ENCODE measurements around the gene IFITM2. TPM values are rescaled to one million over a fixed set of nuclear protein-coding genes. Genes with fewer than 3 reads are reported as not detected.

The IFITM2 gene
- total and polyA plus RNA-seq, 2 of the 13 experiments (the other 11 are each of a cell fraction or from before 2014, with no cell fraction given) = 13.8 to 267 TPM

DNA sequence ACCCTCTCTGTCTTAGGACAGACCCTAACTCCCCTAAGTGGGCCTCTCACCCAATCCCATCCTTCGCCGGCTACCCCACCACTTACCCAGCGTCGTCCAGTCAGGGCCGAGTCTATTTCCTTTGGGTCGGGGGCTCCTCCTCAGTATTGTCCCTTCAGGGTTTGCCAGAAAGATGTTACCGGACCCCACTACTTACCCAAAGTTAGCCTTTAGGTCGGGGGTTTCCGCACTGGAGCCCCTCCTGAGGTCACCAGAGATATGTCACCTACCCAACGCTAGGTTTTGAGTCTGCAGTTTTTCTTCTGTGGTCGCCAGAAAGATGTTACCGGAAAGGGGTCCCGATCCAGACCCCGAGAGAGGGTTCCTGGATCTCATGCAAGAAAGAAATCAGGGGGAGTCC, 43.8 kb downstream of the IFITM2 start (continued):
- TF ChIP-seq, protein P1, sequence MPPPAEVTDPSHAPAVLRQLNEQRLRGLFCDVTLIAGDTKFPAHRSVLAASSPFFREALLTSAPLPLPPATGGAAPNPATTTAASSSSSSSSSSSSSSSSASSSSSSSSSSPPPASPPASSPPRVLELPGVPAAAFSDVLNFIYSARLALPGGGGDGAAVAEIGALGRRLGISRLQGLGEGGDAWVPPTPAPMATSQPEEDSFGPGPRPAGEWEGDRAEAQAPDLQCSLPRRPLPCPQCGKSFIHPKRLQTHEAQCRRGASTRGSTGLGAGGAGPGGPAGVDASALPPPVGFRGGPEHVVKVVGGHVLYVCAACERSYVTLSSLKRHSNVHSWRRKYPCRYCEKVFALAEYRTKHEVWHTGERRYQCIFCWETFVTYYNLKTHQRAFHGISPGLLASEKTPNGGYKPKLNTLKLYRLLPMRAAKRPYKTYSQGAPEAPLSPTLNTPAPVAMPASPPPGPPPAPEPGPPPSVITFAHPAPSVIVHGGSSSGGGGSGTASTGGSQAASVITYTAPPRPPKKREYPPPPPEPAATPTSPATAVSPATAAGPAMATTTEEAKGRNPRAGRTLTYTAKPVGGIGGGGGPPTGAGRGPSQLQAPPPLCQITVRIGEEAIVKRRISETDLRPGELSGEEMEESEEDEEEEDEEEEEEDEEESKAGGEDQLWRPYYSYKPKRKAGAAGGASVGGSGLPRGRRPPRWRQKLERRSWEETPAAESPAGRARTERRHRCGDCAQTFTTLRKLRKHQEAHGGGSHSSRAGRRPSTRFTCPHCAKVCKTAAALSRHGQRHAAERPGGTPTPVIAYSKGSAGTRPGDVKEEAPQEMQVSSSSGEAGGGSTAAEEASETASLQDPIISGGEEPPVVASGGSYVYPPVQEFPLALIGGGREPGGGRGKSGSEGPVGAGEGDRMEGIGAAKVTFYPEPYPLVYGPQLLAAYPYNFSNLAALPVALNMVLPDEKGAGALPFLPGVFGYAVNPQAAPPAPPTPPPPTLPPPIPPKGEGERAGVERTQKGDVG (CRISPR knock-in tag; IDR thresholded peaks at IDR 0.05; ENCODE audit: borderline replicate concordance) = no peak
- TF ChIP-seq, protein P2, sequence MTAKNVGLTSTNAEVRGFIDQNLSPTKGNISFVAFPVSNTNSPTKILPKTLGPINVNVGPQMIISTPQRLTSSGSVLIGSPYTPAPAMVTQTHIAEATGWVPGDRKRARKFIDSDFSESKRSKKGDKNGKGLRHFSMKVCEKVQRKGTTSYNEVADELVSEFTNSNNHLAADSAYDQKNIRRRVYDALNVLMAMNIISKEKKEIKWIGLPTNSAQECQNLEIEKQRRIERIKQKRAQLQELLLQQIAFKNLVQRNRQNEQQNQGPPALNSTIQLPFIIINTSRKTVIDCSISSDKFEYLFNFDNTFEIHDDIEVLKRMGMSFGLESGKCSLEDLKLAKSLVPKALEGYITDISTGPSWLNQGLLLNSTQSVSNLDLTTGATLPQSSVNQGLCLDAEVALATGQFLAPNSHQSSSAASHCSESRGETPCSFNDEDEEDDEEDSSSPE (CRISPR knock-in tag; IDR thresholded peaks at IDR 0.05) = no peak
- TF ChIP-seq YEATS2 (CRISPR knock-in tag; IDR thresholded peaks at IDR 0.05; ENCODE audit: borderline replicate concordance) = no peak
- TF ChIP-seq POLR2A (IDR thresholded peaks at IDR 0.05; ENCODE audit: insufficient read depth in 1 of 2, low read depth in 2 of 2, low read length in 2 of 2) = no peak
- TF ChIP-seq, protein P3, sequence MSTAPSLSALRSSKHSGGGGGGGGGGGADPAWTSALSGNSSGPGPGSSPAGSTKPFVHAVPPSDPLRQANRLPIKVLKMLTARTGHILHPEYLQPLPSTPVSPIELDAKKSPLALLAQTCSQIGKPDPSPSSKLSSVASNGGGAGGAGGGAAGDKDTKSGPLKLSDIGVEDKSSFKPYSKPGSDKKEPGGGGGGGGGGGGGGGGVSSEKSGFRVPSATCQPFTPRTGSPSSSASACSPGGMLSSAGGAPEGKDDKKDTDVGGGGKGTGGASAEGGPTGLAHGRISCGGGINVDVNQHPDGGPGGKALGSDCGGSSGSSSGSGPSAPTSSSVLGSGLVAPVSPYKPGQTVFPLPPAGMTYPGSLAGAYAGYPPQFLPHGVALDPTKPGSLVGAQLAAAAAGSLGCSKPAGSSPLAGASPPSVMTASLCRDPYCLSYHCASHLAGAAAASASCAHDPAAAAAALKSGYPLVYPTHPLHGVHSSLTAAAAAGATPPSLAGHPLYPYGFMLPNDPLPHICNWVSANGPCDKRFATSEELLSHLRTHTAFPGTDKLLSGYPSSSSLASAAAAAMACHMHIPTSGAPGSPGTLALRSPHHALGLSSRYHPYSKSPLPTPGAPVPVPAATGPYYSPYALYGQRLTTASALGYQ (CRISPR knock-in tag; IDR thresholded peaks at IDR 0.05) = no peak
- no peak for TF ChIP-seq TAF1 (CRISPR knock-in tag; IDR thresholded peaks at IDR 0.05)
- TF ChIP-seq HNF4A (CRISPR knock-in tag; IDR thresholded peaks at IDR 0.05) = no peak
- TF ChIP-seq MYNN (CRISPR knock-in tag; IDR thresholded peaks at IDR 0.05; ENCODE audit: low read depth) = no peak
- no peak for TF ChIP-seq ZNF12 (CRISPR knock-in tag; IDR thresholded peaks at IDR 0.05)
- TF ChIP-seq, protein P4, sequence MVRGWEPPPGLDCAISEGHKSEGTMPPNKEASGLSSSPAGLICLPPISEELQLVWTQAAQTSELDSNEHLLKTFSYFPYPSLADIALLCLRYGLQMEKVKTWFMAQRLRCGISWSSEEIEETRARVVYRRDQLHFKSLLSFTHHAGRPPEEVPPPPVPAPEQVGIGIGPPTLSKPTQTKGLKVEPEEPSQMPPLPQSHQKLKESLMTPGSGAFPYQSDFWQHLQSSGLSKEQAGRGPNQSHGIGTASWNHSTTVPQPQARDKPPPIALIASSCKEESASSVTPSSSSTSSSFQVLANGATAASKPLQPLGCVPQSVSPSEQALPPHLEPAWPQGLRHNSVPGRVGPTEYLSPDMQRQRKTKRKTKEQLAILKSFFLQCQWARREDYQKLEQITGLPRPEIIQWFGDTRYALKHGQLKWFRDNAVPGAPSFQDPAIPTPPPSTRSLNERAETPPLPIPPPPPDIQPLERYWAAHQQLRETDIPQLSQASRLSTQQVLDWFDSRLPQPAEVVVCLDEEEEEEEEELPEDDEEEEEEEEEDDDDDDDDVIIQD (CRISPR knock-in tag; IDR thresholded peaks at IDR 0.05; ENCODE audit: low read depth) = no peak
- no peak for TF ChIP-seq ZNF234 (CRISPR knock-in tag; conservative IDR thresholded peaks at IDR 0.05)
- no peak for TF ChIP-seq SUZ12 (IDR thresholded peaks at IDR 0.05; ENCODE audit: low read depth, low read length)
- TF ChIP-seq ZMYM2 (CRISPR knock-in tag; IDR thresholded peaks at IDR 0.05) = no peak

Data from HepG2 (cell line).